ENCODE data around the gene SRP9.

The SRP9 gene

GRCh38 chr1:225750420-225750819 lies 27.2 kb upstream of the SRP9 start:
- Histone ChIP-seq H3K18ac (ENCODE audit: low read depth in 1 of 2, low read length in 2 of 2) (no peak overlapping the region), H2AFZ (ENCODE audit: low read depth, low read length) (no peak overlapping the region), H4K91ac (ENCODE audit: low read length) (peak overlapping the region; percentile 48), H2BK5ac (ENCODE audit: low read depth, low read length, poor library complexity, severe bottlenecking) (no peak overlapping the region), H3K36me3 (ENCODE audit: control insufficient read depth in 1 of 2, insufficient read depth in 2 of 2, low read depth in 1 of 2, low read length in 2 of 2) (no peaks in the 10 kb centered on the region), H3K4me1 (ENCODE audit: control insufficient read depth, insufficient read depth, low read depth, low read length) (peaks cover 21% of the 10 kb centered on the region), H2BK12ac (ENCODE audit: low read length in 2 of 2) (no peak overlapping the region), H4K8ac (ENCODE audit: low read length) (no peak overlapping the region), H3K23ac (ENCODE audit: low read length in 2 of 2) (no peak overlapping the region), H3K4ac (ENCODE audit: low read depth in 1 of 2, low read length in 2 of 2) (no peak overlapping the region), H3K9me3 (ENCODE audit: control insufficient read depth, low read length) (no peaks in the 10 kb centered on the region), H2BK120ac (ENCODE audit: low read depth, low read length) (no peak overlapping the region), H2AK5ac (ENCODE audit: low read length, severe bottlenecking) (peak overlapping the region; percentile 65), H3K4me2 (ENCODE audit: low read length, poor library complexity, severe bottlenecking) (no peak overlapping the region), H3K4me3 (ENCODE audit: insufficient read depth in 1 of 2, low read depth in 1 of 2, low read length in 2 of 2) (no peak overlapping the region), H3K27me3 (ENCODE audit: control insufficient read depth in 1 of 2, insufficient read depth in 1 of 2, low read length in 2 of 2) (peaks cover 4 to 18% of the 10 kb centered on the region in 2 experiments), H3K14ac (ENCODE audit: low read length in 2 of 2) (no peak overlapping the region), H3K79me1 (replicated peaks; ENCODE audit: low read length, poor library complexity, severe bottlenecking) (no peaks in the 10 kb centered on the region), H3K9ac (ENCODE audit: low read length) (no peak overlapping the region), H2BK15ac (ENCODE audit: low read depth, poor library complexity, severe bottlenecking) (peak overlapping the region; percentile 77), H3K27ac (ENCODE audit: low read length, poor library complexity, severe bottlenecking) (no peak overlapping the region)
- DNase-seq = no peak
- 68% methylated on average over 4 of the region's 4 CpGs for WGBS

- Histone ChIP-seq H3K27ac (ENCODE audit: low read length, poor library complexity, severe bottlenecking) (no peak overlapping the region), H2AK5ac (ENCODE audit: low read length, severe bottlenecking) (peak overlapping the region; percentile 65), H3K4me2 (ENCODE audit: low read length, poor library complexity, severe bottlenecking) (no peak overlapping the region), H3K4me1 (ENCODE audit: control insufficient read depth, insufficient read depth, low read depth, low read length) (peaks cover 23% of the 10 kb centered on the region), H4K8ac (ENCODE audit: low read length) (peak overlapping the region; percentile 36), H3K9ac (ENCODE audit: low read length) (no peak overlapping the region), H3K79me1 (replicated peaks; ENCODE audit: low read length, poor library complexity, severe bottlenecking) (no peaks in the 10 kb centered on the region), H3K23ac (ENCODE audit: low read length in 2 of 2) (no peak overlapping the region), H4K91ac (ENCODE audit: low read length) (peak overlapping the region; percentile 55), H3K4me3 (ENCODE audit: insufficient read depth in 1 of 2, low read depth in 1 of 2, low read length in 2 of 2) (no peak overlapping the region), H3K18ac (ENCODE audit: low read depth in 1 of 2, low read length in 2 of 2) (peak overlapping the region in 1 of 2 experiments; percentile 84), H2BK120ac (ENCODE audit: low read depth, low read length) (no peak overlapping the region), H3K14ac (ENCODE audit: low read length in 2 of 2) (no peak overlapping the region), H2BK12ac (ENCODE audit: low read length in 2 of 2) (peak overlapping the region in 1 of 2 experiments; percentile 18), H2BK15ac (ENCODE audit: low read depth, poor library complexity, severe bottlenecking) (no peak overlapping the region), H2AFZ (ENCODE audit: low read depth, low read length) (no peak overlapping the region), H3K9me3 (ENCODE audit: control insufficient read depth, low read length) (no peaks in the 10 kb centered on the region), H3K36me3 (ENCODE audit: control insufficient read depth in 1 of 2, insufficient read depth in 2 of 2, low read depth in 1 of 2, low read length in 2 of 2) (no peaks in the 10 kb centered on the region), H3K4ac (ENCODE audit: low read depth in 1 of 2, low read length in 2 of 2) (no peak overlapping the region), H3K27me3 (ENCODE audit: control insufficient read depth in 1 of 2, insufficient read depth in 1 of 2, low read length in 2 of 2) (peaks cover 4 to 18% of the 10 kb centered on the region in 2 experiments), H2BK5ac (ENCODE audit: low read depth, low read length, poor library complexity, severe bottlenecking) (no peak overlapping the region)
- no peak for DNase-seq
- WGBS = 95% methylated on average over 11 of the region's 11 CpGs
These were observed 26.5 kb upstream of the SRP9 start for GRCh38 chr1:225750875-225751824.

GRCh38 chr1:225752245-225752644 lies 25.4 kb upstream of the SRP9 start:
- 96% methylated on average over 1 of the region's 1 CpG for WGBS

GRCh38 chr1:225754940-225755641 lies 22.5 kb upstream of the SRP9 start:
- Histone ChIP-seq H3K27me3 (ENCODE audit: control insufficient read depth in 1 of 2, insufficient read depth in 1 of 2, low read length in 2 of 2) (peaks cover 4 to 15% of the 10 kb centered on the region in 2 experiments), H2BK5ac (ENCODE audit: low read depth, low read length, poor library complexity, severe bottlenecking) (no peak overlapping the region), H3K4me1 (ENCODE audit: control insufficient read depth, insufficient read depth, low read depth, low read length) (peaks cover 24% of the 10 kb centered on the region), H2AK5ac (ENCODE audit: low read length, severe bottlenecking) (no peak overlapping the region), H2BK12ac (ENCODE audit: low read length in 2 of 2) (no peak overlapping the region), H3K79me1 (replicated peaks; ENCODE audit: low read length, poor library complexity, severe bottlenecking) (no peaks in the 10 kb centered on the region), H3K36me3 (ENCODE audit: control insufficient read depth in 1 of 2, insufficient read depth in 2 of 2, low read depth in 1 of 2, low read length in 2 of 2) (no peaks in the 10 kb centered on the region), H3K9ac (ENCODE audit: low read length) (peak overlapping the region; percentile 70), H3K27ac (ENCODE audit: low read length, poor library complexity, severe bottlenecking) (peak overlapping the region; percentile 21), H3K4me2 (ENCODE audit: low read length, poor library complexity, severe bottlenecking) (no peak overlapping the region), H3K14ac (ENCODE audit: low read length in 2 of 2) (no peak overlapping the region), H3K4ac (ENCODE audit: low read depth in 1 of 2, low read length in 2 of 2) (no peak overlapping the region), H3K9me3 (ENCODE audit: control insufficient read depth, low read length) (no peaks in the 10 kb centered on the region), H3K4me3 (ENCODE audit: insufficient read depth in 1 of 2, low read depth in 1 of 2, low read length in 2 of 2) (no peak overlapping the region), H4K91ac (ENCODE audit: low read length) (no peak overlapping the region), H2AFZ (ENCODE audit: low read depth, low read length) (no peak overlapping the region), H2BK120ac (ENCODE audit: low read depth, low read length) (no peak overlapping the region), H2BK15ac (ENCODE audit: low read depth, poor library complexity, severe bottlenecking) (peak overlapping the region; percentile 49), H4K8ac (ENCODE audit: low read length) (no peak overlapping the region), H3K23ac (ENCODE audit: low read length in 2 of 2) (no peak overlapping the region), H3K18ac (ENCODE audit: low read depth in 1 of 2, low read length in 2 of 2) (peak overlapping the region in 1 of 2 experiments; percentile 58)
- WGBS = 35% methylated on average over 10 of the region's 10 CpGs
- peak; percentile 82 for DNase-seq

More at GRCh38 chr1:225752245-225752644, 25.4 kb upstream of the SRP9 start:
- Histone ChIP-seq H3K9me3 (ENCODE audit: control insufficient read depth, low read length) (no peaks in the 10 kb centered on the region), H3K18ac (ENCODE audit: low read depth in 1 of 2, low read length in 2 of 2) (no peak overlapping the region), H2AFZ (ENCODE audit: low read depth, low read length) (no peak overlapping the region), H4K8ac (ENCODE audit: low read length) (no peak overlapping the region), H3K27me3 (ENCODE audit: control insufficient read depth in 1 of 2, insufficient read depth in 1 of 2, low read length in 2 of 2) (peaks cover 4 to 18% of the 10 kb centered on the region in 2 experiments), H3K4me3 (ENCODE audit: insufficient read depth in 1 of 2, low read depth in 1 of 2, low read length in 2 of 2) (no peak overlapping the region), H2BK15ac (ENCODE audit: low read depth, poor library complexity, severe bottlenecking) (no peak overlapping the region), H3K27ac (ENCODE audit: low read length, poor library complexity, severe bottlenecking) (no peak overlapping the region), H3K79me1 (replicated peaks; ENCODE audit: low read length, poor library complexity, severe bottlenecking) (no peaks in the 10 kb centered on the region), H2BK120ac (ENCODE audit: low read depth, low read length) (no peak overlapping the region), H3K4me1 (ENCODE audit: control insufficient read depth, insufficient read depth, low read depth, low read length) (peaks cover 21% of the 10 kb centered on the region), H2BK12ac (ENCODE audit: low read length in 2 of 2) (no peak overlapping the region), H3K9ac (ENCODE audit: low read length) (no peak overlapping the region), H2AK5ac (ENCODE audit: low read length, severe bottlenecking) (no peak overlapping the region), H3K23ac (ENCODE audit: low read length in 2 of 2) (no peak overlapping the region), H2BK5ac (ENCODE audit: low read depth, low read length, poor library complexity, severe bottlenecking) (no peak overlapping the region), H3K4ac (ENCODE audit: low read depth in 1 of 2, low read length in 2 of 2) (no peak overlapping the region), H3K14ac (ENCODE audit: low read length in 2 of 2) (no peak overlapping the region), H4K91ac (ENCODE audit: low read length) (no peak overlapping the region), H3K36me3 (ENCODE audit: control insufficient read depth in 1 of 2, insufficient read depth in 2 of 2, low read depth in 1 of 2, low read length in 2 of 2) (no peaks in the 10 kb centered on the region), H3K4me2 (ENCODE audit: low read length, poor library complexity, severe bottlenecking) (no peak overlapping the region)
- DNase-seq = no peak
